NCI-H446 (cell line): ENCODE measurements around the gene NUP188.
"Not testable (repeated sequence)": the region's sequence is repeated elsewhere in the genome, so short reads cannot be mapped to it uniquely, and the experiment has no call there.

Source experiments
- DNase-seq, 2 experiments: peaks; one replicate each; lab custom pipeline; 2025; lab: John Stamatoyannopoulos, UW

Gene NUP188

DNA sequence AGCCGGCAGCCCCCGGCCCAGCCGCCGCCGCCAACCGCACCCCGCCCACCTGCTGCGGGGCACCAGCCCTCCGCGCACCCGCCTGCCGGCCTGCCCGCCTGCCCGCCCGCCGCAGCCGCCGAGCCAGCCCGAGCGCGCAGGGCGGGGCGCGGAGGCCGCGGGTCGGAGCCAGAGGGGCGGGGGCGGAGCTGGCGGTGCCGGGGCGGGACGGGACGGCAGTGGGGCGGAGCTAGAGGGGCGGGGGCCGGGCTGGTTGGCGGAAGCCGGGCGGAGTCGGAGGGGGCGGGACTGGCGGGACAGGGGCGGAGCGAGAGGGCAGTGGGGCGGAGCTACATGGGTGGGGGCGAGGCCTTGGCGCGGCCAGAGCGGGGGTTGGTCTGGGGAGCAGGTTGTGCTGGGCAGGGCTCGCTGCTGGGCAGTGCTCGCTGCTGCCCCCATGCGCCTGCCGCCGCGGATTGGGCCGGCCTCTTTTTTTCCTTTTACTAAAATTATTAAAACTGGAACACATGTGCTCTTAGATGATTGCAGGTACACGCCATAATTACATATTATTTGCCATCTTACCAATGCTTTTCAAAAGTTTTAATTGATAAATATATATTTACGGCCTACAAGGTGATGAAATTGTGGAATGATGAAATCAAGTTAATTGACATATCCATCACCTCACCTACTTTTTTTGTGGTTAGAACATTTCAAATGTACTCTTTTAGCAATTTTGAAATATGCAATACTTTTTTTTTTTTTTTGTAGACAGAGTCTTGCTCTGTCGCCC is 80.9 kb downstream of the NUP188 start, which contains the start of gene SH3GLB2:
TSS of gene SH3GLB2 (minus strand) at position 140 of the 775 bp plus-strand sequence. CDS start 177 bp downstream, outside the sequence.
- DNase-seq: peak; percentile 57 to 88

DNA sequence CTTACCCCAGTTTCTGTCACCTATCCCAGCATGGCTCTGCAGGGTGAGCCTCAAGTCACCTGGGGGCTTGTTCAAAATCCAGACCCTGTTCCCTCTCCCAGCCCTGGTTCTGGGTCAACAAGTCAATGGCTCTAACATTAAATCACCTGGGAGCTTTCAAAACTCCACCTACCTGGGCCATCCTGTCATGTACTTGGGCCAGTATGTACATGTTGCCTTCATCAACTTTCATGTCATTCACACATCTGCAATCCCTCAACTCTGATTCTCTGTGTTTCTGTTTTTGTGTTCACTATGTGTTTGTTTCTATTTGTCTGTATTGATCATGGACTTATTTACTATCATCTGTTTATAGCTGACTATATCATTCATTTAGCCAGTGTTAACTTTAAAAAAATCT is 82.7 kb downstream of the NUP188 start:
- DNase-seq: no peak

DNA sequence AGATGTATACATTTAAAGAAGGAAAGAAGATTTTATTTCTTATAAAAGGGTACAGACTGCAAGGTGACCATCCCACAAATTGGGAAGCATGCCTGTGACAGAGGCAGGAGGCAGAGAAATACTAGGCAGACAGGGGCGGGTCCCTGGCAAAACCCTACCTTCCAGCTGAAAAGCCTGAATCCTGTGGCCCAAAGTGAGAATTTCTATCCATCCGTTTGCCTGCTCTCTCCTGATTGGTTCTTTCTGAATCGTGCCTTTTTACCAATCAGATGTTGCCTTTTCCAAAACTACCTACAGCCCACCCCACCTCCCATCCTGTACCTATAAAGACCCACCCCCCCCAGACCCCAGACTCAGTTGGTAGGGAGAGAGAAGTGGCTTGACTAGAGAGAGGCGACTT is 84.0 kb downstream of the NUP188 start:
- DNase-seq: no peak

DNA sequence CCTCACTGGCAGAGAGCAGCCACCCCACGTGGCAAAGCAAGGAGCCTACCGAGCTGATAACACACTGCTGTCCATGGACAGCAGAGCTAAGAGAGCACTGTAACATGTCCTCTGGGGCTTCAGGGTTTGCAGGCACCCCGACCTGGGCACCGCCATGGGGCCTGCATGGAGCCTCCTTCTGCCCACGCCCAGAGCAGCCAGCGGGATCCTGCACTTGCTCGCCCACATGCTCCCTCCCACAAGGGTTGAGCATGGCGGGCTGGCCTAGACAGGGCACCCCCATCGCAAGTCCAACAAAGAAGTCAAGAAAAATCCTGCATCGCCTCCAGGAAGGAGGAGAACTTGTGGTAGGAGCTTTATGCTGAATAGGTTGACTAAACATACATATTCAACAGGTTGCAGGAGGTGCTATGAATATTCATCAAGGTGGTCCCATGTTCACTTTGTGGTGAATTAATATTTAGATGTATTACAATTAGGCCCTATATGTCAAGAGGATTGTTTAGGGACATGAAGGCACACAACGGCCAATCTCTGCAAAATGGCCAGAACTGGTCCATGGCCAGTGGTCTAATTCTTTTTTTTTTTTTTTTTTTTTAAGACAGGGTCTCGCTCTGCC is 85.2 kb downstream of the NUP188 start:
- no peak for DNase-seq

DNA sequence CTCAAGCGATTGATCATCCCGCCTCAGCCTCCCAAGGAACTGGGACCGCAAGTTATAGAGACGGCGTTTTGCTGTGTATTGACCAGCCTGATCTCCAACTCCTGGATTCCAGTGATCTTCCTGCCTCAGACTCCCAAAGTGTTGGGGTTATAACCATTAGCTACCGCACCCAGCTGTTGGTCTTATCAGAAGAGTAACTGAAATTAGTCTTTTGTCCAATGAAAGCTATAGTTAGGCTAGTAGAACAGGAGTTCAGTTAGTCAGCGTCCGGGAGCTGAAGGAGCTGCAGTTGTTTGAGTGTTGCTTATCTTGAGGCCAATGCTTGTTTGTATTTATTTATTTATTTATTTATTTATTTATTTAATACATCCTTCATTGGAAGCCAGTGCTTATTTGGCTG is 85.7 kb downstream of the NUP188 start:
- DNase-seq: no peak

DNA sequence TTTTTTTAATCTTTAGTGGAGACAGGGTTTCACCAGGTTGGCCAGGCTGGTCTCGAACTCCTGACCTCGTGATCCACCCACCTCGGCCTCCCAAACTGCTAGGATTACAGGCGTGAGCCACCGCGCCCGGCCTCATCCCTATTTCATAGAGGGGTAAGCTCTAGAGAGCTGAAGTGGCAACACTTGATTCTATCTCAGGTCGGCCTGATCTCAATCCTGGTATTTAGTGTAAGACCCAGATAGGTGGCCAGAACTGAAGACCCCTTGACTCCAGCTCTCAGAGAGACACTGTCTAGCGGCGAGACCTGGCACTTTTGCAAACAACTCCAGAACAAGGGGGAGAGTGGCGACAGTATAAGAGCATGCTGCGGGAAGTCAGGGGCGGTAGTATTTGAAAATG is 88.3 kb downstream of the NUP188 start:
- not testable (repeated sequence) for DNase-seq

DNA sequence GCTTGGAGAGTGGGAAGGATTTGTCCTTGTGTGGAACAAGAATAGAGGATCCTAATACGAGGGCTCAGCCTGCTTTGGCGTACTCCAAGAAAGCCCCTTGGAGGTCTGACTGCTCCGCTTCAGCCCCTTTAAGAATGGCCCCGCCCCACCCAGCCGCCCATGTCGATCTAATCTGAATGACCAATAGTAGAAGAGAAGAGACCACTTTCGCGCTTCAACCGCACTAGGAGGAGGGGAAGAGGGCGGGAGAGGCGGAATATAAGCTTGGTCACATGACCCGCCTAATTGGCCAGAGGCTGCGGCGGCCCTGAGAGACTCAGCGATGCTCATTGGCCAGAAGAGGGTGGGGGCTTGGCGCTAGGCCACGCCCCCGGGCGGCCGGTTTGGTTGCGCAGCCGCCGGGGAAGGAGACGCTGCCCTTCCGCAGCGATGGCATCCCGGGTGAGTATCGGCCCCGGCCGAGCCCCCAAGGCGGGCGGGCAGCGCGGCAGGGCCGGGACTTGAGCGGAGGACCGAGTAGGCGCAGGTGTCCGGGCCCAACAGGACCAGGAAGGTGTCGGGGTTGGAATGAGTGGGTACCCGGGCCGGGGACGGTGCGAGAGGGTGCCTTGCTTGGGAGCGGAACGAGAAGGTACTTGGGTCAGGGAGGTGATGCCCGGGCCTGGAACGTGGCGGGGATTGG is 88.9 kb downstream of the NUP188 start, which contains the start of gene MIGA2:
TSS of gene MIGA2 (plus strand) at position 386 of the 682 bp plus-strand sequence. CDS start 3,969 bp downstream, outside the sequence.
- peak; percentile 95 for DNase-seq

DNA sequence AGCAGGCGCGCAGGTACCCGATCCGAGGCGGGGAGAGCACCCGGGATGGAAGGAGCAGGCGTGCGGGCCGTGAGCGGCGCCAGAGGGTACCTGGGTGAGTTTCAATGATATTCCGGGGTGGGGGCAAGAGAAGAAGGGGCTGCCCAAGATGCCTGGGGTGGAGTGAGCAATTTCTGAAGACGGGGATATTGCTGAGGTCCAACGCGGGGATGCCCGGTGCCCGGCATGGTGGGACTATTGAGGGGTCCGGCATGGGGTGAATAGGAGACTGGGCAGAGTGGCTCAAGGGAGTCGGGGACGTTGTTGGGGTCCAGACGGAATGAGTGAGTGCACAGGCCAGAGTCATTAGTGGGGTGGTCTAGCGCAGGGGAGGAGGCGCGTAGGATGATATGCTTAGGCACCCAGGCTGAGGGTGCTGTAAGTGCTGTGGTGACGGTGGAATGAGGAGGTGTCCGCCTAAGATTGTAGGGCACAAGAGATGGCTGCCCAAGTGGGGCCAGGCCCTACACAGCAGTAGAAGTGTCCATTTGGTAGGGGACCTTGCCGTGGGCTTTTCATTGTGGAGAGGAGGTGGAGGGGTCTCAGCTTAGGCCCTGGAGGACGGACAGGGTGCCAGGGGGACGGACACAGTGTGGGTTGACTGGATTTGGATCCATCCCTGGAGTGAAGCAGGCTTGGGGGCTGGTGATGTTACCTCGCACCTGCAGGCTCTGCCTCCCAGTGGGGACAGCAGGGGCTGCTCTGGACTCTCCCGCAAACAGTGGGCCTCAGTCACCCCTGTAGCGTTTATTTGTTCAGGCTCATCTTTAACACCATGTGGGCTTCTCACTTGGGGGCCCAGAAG is 89.6 kb downstream of the NUP188 start:
- DNase-seq: no peak

DNA sequence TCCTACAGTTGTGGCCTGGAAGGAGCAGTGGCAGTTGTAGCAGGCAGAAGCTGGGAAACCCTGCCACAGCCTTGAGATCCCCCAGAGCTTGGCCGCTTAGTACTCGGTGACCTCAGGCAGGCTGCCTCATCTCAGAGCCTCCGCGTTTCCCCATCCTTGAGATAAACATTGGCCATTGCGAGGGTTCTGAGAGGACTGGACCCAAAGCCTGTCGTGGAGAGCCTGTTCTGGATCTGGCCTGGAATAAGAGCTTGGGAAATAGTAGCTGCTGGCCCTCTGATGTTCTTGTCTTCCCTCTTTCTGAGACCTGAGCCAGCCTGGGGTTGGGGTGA is 90.2 kb downstream of the NUP188 start:
- no peak for DNase-seq

DNA sequence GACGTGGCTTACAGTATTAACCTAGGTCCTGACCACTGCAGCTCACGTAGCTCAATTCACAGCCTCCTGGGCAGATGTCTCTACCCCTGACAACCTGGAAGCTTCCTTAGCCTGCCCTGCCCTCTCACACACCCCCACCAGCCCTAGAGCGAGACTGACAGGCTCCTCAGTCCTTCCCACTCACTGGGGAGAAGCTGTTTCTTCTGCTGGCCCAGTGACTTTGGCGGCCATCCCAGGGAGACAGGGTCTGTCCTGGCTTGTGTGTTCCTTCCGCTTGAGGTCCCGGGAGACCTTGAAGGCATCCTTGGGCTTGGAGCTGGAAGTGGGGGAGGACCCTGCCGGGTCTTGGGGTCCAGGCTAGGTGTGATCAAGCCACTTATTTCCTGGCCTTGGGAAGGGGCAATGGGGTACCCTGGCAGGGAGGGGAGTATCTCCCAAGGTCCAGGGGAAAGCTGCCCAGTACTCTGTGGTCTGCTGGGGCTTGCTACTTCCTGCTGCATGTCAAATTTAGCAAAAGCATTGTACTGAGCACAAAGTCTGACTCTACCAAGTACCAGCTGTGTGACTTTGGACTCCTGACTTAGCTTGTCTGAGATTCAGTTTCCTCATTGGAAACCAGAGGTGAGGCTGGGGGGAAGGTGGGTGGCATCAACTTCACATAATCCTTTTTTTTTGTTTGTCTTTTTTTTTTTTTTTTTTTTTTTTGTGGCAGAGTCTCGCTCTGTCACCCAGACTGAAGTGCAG is 90.8 kb downstream of the NUP188 start:
- no peak for DNase-seq

DNA sequence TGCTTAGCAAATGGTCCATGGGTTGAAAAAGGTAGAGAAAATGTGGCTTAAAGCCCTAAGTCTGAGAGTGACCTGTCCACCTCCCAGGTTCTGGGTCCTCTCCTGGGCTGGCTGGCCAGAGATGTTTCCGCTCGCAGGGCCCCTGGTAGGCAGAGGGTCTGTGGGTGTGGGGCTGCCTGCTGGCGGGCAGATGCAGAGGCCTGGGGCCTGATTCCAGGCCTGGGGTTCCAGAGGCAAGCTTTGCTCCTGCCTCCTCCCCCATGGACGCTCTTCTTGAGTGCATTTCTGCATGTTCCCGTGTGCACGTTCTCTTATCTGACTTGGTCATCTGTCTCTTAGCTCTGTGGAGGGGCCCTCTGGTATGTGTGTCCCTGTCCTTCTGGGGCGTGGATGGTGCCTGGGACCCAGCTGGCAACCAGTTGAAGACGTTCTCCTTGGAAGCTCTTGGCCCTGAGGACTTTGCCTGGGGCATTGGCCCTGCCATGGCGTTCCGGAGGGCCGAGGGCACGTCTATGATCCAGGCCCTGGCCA is 92.7 kb downstream of the NUP188 start:
- no peak for DNase-seq

DNA sequence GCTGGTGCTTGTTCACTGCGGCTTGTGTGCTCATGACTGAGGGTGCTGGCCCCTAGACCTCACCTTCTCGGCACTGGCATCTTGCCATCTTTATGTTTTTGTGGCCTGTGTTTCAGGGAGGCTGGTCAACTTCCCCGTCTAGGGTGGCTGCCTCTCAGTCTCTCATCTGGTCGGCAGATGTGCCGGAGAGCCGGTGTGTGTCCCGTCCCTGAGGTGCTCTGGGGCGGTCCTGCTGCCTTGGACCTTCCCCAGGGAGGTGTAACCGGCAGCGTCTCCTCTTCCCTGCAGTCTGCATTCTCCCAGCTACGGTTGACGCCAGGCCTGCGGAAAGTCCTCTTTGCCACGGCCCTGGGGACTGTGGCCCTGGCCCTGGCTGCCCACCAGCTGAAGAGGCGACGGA is 94.5 kb downstream of the NUP188 start:
- no peak for DNase-seq

DNA sequence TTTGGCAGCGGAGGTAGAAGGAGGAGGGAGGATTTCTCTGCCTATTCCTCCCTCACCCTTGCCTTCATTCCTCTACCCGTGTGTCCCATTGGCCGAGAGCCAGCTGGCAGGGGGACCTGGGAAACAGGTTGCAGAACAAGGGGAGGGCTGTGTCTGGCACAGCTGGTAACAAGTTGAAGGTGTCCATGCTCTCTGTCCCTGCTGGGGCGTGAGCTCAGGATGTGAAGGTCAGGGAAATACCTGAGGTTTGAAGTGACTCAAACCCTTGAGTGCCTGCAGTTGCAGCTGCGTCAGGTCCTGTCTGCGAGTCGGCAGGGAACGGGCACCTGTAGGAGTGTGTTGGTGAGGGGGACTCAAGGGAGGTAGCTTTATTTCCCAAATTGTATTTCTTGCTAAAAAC is 105.1 kb downstream of the NUP188 start:
- DNase-seq: peak in 1 of 2 experiments; percentile 2

DNA sequence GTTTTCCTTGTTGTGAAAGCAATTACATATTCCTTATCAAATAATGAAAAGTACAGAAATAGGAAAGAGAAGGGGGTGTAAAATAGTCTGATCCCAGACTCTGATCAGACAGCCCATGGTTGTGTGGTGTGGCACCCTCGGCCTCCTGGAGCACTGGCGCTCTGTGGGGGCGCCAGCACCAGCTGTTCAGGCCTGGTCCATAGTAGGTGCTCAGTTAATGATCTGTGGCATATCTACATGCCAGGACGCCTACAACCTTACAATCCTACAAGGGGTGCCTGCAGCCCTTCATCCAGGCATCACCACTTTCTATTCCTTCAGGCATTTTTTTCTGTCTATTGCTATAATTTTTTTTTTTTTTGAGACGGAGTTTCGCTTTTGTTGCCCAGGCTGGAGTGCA is 105.5 kb downstream of the NUP188 start:
- no peak for DNase-seq

DNA sequence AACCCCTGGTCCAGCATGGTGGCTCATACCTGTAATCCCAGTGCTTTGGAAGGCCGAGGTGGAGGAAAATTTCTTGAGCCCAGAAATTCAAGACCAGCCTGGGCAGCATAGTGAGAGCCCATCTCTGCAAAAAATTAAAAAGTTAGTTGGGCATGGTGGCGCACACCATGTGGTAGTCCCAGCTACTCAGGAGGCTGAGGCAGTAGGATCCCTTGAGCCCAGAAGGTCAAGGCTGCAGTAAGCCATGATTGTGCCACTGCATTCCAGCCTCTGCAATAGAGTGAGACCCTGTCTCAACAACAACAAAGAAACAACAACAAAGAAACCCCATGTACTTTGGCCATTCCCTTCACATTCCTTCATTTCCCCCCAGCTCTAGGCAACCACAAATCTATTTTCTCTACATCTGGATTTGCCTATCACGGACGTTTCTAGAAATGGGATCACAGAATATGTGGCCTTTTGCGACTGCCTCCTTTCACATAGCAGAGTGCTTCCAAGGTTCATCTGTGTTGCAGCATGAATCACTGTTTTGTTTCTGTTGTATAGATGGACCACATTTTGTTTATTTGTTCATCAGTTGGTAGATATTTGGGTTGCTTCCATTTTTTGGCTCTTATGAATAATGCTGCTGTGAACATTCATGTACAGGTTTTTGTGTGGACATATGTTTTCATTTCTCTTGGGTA is 106.8 kb downstream of the NUP188 start:
- DNase-seq: no peak
